ENCODE results near the gene CTCF.

DNA sequence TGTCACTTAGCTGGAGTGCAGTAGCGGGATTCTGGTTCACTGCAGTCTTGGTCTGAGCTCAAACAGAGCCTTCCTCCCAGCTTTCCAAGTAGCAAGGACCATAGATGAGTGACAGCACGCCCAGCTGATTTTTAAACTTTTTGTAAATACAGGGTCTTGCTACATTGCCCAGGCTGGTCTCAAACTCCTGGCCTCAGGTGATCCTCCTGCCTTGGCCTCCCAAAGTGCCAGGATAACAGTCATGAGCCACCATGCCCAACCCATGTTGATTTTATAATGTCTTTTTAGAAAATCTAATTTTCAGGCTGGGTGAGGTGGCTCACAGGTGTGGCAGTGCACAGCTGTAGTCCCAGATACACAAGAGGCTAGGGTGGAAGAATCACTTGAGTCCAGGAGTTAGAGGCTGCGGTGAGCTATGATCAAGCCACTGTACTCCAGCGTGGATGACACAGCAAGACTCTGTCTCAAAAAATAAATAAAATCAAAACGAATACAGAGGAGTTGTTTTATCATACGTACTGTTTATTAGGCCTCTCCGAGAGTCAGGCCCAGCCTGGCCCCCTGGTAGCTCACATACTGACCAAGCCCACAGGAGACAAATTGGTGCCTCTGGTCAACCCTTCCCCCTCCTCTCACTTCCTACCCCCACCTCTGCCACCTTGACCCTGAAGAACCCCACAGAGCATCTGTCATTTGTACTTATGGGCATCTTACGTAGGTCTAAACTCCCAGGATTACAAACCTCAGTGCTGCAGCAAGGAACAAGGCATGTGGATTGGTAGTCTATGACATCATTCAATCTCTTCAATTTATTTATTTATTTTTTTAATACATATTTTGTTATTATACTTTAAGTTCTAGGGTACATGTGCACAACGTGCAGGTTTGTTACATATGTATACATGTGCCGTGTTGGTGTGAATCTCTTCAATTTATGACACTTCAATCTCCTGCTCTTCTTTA is 117.9 kb downstream of the CTCF start:
- TF ChIP-seq POLR2A (IDR thresholded peaks at IDR 0.05; ENCODE audit: low read depth, low read length) (no peak), POLR2AphosphoS5 (IDR thresholded peaks at IDR 0.05; ENCODE audit: low read depth, low read length) (no peak), TAF1 (IDR thresholded peaks at IDR 0.05; ENCODE audit: borderline replicate concordance, low read depth, low read length) (no peak)

Measured in GM12892 (cell line).